ENCODE data around the gene N4BP2L1. TPM values are rescaled to one million over a fixed set of nuclear protein-coding genes. Genes with fewer than 3 reads are reported as not detected.

N4BP2L1 gene
- total RNA-seq, 4 donors from 2014 or later = 17.2 to 31.5 (median 21.7) TPM

DNA sequence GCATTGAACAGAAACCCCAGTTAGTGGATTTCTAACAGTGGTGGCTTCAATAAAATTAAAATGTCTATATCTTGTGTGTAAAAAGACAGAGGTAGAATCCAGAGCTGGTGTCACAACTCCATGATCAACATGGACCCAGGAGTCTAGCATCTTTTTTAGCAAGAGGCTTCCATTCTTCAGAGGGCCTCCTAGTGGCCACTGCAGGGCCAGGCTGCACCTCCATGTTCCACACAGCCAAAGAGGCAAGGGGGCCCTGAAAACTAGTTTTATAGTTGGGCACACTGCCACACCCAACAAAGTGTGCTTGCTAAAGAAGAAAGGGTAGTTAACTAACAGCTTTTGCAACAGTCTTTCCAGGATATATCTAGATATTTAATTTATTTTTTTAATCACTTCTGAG lies 12.9 kb downstream of the N4BP2L1 start:
- no peaks in the 10 kb centered on the region for H3K27me3 ChIP-seq
- peaks cover 0 to 7% (median 0%) of the 10 kb centered on the region in 3 donors for H3K36me3 ChIP-seq
- H3K4me3 ChIP-seq = no peak overlapping the region
- DNase-seq = no peak
- TF ChIP-seq POLR2A (IDR thresholded peaks at IDR 0.05) = no peak
- TF ChIP-seq, protein P1, sequence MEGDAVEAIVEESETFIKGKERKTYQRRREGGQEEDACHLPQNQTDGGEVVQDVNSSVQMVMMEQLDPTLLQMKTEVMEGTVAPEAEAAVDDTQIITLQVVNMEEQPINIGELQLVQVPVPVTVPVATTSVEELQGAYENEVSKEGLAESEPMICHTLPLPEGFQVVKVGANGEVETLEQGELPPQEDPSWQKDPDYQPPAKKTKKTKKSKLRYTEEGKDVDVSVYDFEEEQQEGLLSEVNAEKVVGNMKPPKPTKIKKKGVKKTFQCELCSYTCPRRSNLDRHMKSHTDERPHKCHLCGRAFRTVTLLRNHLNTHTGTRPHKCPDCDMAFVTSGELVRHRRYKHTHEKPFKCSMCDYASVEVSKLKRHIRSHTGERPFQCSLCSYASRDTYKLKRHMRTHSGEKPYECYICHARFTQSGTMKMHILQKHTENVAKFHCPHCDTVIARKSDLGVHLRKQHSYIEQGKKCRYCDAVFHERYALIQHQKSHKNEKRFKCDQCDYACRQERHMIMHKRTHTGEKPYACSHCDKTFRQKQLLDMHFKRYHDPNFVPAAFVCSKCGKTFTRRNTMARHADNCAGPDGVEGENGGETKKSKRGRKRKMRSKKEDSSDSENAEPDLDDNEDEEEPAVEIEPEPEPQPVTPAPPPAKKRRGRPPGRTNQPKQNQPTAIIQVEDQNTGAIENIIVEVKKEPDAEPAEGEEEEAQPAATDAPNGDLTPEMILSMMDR (IDR thresholded peaks at IDR 0.05) = peak in 4 of 6 experiments; percentile 13 to 29 (median 20)
- H3K9me3 ChIP-seq = peaks cover 0 to 4% (median 0%) of the 10 kb centered on the region in 4 donors
- no peak overlapping the region for H3K27ac ChIP-seq
- no peaks in the 10 kb centered on the region for H3K4me1 ChIP-seq

DNA sequence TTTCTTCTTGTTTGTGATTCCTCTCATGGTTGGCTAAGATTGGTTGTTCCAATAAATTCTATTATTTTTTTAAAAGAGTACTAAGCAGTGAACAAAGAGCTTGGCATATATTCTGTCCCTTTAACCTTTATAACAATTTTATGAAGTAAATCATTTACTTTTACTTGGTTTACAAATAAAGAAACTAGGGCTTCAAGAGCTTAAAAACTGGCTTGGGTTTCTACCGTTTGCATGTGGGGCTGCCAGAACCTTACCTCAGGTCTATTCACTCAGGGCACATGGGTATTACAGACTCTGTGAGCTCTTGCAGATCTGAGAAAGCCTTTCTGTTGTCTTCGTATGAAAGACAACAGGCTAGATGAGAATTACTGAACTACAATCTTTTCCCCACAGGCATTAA lies 13.3 kb downstream of the N4BP2L1 start:
- Histone ChIP-seq H3K27me3 (no peaks in the 10 kb centered on the region), H3K4me1 (no peaks in the 10 kb centered on the region), H3K4me3 (no peak overlapping the region), H3K27ac (no peak overlapping the region), H3K36me3 (peaks cover 0 to 3% (median 0%) of the 10 kb centered on the region in 3 donors), H3K9me3 (no peaks in the 10 kb centered on the region)
- TF ChIP-seq, protein P1 (IDR thresholded peaks at IDR 0.05) = no peak
- no peak for TF ChIP-seq POLR2A (IDR thresholded peaks at IDR 0.05)
- no peak for DNase-seq

DNA sequence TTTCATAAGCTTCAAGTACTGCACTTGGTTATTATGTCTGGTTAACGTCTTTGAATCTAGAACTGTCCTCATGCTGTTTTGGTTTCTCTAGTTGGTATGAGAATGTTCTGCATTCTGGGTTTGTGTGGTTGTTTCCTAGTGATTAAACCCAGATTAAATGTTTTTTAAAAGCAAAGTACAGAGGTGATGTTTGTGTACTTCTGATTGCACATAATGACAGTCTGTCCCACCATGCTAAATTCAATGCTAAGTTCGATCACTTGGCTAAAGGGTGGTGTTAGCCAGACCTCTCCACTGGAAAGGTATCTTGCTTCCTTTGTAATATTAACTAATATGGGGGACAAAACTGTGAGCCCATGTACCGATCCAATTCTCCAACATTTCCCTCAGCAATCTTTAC lies 14.6 kb downstream of the N4BP2L1 start:
- H3K4me3 ChIP-seq = no peak overlapping the region
- no peaks in the 10 kb centered on the region for H3K4me1 ChIP-seq
- H3K9me3 ChIP-seq = no peaks in the 10 kb centered on the region
- H3K27ac ChIP-seq = no peak overlapping the region
- H3K36me3 ChIP-seq = no peaks in the 10 kb centered on the region
- DNase-seq = no peak
- TF ChIP-seq, protein P1 (IDR thresholded peaks at IDR 0.05) = no peak
- no peak for TF ChIP-seq POLR2A (IDR thresholded peaks at IDR 0.05)
- H3K27me3 ChIP-seq = no peaks in the 10 kb centered on the region

DNA sequence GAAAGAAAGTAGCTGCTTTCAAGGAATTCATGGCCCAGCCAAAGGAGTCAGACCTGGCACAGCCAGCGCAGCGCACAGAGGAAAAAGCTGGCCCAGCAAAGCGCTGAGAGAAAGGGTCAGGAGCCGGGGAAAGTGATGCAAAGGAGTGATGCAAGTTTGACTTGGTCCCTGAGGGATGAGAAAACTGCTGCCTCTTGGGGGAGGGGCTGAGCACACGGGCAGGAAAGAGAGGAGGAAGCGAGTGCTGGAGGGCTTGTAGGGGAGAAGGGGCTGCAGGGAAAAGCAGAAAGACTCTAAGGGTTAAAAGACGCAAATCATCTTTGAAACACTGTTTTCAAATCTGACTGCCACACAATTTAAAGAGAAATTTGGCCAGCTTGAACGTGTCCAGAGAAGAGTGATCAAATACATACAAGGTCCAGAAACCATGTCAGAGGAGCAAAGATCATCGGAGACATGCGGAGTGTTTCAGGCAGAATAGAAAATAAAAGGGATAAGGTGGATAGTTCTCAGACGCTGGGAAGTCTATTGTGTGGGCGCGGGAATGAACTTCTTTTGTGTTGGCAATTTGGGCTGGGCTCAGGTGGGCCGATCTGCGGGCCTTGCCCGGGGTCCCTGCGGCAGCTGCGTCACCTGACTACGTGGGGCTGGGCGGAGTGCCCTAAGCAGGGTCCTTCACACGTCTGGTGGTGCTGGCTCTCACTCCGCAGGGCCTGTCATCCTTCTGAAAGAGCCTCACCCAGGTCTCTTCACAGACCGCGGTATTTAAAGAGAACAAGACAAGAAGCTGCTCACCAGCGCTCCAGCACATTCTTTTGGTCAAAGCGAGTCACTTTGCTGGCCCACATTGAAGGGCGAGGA lies 18.1 kb downstream of the N4BP2L1 start:
- Histone ChIP-seq H3K4me1 (no peaks in the 10 kb centered on the region), H3K27ac (no peak overlapping the region), H3K9me3 (no peaks in the 10 kb centered on the region), H3K4me3 (no peak overlapping the region), H3K27me3 (no peaks in the 10 kb centered on the region), H3K36me3 (peaks cover 0 to 7% (median 0%) of the 10 kb centered on the region in 3 donors)
- TF ChIP-seq, protein P1 (IDR thresholded peaks at IDR 0.05) = no peak
- TF ChIP-seq POLR2A (IDR thresholded peaks at IDR 0.05) = no peak
- no peak for DNase-seq

DNA sequence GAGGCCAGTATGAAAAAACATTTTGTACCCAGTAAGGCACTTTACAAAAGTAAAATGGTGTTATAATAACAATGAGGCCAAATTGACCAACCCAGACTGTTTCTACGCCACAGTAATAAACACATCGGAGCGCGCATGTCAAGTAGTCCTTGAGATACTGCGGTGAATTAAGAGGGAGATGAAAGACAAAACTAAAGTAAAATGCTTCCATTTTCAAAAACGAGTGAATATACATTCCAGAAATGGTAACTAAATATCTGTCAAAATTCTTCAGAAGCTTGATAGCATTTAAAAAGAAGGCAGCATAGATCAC lies 19.0 kb downstream of the N4BP2L1 start:
- Histone ChIP-seq H3K36me3 (peaks cover 0 to 7% (median 0%) of the 10 kb centered on the region in 3 donors), H3K4me3 (no peak overlapping the region), H3K27ac (no peak overlapping the region), H3K4me1 (no peaks in the 10 kb centered on the region), H3K27me3 (no peaks in the 10 kb centered on the region), H3K9me3 (no peaks in the 10 kb centered on the region)
- no peak for DNase-seq
- no peak for TF ChIP-seq POLR2A (IDR thresholded peaks at IDR 0.05)
- TF ChIP-seq, protein P1 (IDR thresholded peaks at IDR 0.05) = no peak
